Femur (tissue), 1 donor: ENCODE data around the gene NHERF1.

Experiments
- DNase-seq: peaks from one replicate; pipeline ENCODE4 v3.0.0-alpha.2; 2017

Gene NHERF1

GRCh38 chr17:74750327-74751069 lies 2.1 kb downstream of the NHERF1 start:
- DNase-seq: peak; percentile 18

DNA sequence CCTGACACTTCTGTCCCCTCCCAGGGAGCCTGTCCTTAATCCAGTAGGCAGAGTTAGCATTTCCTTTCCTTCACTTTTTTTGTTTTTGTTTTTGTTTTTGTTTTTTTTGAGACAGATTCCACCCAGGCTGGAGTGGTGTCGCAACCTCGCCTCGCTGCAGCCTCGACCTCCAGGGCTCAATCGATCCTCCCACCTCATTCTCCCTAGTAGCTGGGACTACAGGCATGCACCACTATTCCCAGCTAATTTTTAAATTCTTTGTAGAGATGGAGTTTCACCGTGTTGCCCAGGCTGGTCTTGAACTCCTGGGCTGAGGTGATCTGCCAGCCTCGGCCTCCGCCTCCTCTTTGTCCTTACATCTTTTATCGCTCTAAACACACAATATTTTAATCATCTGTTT lies 4.0 kb downstream of the NHERF1 start:
- no peak for DNase-seq

DNA sequence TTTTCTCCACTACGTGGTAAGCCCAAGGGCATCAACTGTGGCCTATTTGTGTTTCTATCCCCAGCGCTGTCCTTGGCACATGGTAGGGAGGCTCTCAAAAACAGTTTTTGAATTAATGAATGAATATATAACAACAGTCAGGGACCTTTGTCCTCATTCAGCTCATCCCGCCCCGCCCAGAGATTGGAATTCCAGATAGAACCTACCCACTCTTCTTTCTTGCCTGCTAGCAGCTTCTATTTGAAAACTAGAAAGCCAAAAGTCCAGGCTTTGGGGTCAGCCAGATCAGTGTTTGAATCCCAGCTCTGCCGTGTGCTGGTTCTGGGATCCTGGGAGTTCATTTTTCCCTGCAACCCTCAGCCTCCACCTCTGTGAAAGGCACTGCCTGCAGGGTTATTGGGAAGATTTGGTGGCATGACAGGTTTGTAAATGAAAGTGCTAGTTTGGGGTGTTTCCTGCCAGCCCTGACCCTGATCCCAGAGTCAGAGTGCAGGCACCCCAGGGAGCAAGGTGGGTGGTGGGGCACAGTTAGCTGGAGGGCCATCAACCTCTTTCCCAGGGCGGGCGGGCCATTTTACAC lies 4.5 kb downstream of the NHERF1 start:
- no peak for DNase-seq

- peak; percentile 12 for DNase-seq
Measured at GRCh38 chr17:74754832-74755231, 6.4 kb downstream of the NHERF1 start.

DNA sequence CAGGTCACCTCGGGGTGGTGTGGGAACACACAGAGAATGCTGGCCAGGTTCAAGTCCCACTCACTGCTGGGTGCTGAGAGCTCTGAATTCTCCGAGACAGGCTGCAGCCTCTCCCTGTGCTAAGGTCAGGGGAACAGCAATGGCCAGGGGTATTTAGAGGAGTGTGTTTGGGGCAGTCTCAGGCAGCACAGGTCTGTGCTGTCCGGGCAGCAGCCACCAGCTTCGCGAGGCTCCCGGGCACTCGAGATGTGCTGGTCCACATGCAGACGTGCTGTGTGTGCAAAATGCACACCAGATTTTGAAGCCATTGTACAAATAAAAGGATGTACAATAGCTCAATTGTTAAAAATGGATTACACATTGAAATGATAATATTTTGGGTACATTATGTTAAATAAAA lies 7.1 kb downstream of the NHERF1 start:
- DNase-seq: no peak

DNA sequence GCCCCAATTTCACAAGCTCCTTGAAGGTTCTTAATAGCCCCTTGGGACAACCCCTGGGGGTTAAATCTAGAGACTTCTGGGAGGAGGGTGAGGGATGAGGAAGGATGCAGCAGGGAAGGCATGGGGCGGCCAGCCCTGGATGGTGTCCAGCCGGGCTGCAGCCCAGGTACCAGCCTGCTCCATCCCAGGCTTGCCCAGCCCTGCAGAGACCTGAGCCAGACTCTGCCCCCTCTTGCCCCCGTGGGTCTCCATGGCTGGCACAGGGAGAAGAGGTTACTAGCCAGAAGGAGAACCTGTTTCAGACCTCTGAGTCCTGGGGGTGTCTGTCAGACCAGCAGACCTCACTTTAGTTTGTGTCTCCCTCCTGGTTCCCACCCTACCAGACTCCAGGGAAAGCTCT lies 8.5 kb downstream of the NHERF1 start:
- DNase-seq: peak; percentile 5

DNA sequence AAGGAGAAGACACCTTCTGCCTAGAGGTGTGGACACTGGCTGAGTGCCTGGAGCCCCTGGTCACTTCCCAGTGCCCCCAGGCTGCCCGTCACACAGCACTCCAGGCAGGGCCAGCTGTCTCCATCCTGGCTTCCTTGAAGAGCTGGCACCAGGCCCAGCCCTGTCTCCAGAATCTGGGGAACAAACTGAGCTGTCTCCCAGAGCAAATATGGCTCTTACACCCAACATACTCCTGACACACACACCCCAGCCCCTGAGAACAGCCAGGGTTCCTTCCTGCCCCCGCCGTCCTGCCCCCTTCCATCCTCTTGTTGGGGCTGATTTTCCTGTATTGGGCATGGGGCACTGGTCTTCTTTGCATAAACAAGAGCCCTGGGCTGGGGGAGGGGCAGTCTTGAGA lies 9.1 kb downstream of the NHERF1 start:
- DNase-seq: peak; percentile 33

DNA sequence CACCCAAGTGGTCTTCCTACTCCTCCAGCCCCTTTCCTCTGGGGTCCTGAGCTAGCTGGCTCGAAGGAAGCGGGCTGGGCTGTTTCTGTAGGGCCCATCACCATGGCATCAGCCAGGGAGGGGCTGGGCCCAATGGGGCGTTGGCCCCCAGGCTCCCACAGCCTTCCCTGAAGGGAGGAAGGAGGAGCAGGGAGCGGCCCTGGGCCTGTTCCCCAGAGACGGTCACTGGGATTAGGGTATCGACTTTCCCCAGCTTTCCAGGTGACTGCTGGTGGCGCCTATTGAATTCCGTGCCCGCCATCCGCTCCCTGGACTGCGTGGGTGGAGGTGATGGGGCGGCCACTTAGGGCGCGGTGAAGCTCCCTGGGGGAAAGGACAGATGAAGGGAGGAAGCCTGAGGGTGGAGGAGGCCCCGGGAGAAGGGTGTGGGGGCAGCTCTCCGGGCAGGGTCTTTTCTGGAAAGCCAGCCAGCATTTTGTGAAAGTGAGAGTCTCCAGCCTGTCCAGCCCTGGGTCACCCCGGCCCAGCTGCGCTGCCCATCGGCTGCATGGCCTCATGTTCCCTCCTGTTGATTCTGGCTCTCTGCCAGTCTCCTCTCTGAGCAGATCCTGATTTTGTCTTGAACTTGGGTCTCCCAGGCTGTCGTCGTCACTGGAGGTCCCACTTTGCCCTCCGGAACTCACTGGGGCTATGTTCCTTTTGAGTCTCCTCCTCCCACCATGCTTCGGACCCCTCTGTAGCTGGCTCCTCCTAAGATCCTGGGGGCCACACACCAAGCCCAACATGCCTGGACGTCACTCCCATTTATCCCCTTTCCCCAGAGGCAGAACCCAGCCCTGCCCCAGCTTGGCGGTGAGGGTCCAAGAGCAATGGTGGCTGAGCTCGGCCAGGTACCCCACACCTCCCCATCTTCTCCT lies 9.8 kb downstream of the NHERF1 start:
- DNase-seq: peak; percentile 27

DNA sequence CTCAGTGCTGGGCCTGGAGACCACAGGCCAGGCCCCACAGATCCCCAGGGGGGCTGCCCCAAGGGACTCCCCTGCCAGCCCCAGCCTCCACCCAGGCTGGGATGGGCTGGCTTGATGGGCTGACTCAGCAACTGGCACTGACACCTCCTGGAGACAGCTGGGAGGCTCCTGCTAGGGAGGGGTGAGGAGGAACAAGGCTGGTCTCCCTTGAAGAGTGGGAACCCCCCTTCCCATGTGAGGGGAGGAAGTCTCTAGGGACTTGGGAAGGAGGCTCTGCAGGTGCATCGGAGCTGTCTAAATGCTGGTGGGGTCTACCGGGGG lies 10.4 kb downstream of the NHERF1 start:
- DNase-seq: peak; percentile 56

GRCh38 chr17:74759243-74759801 lies 10.9 kb downstream of the NHERF1 start:
- DNase-seq: no peak

- DNase-seq: no peak
Measured at GRCh38 chr17:74759941-74760340, 11.5 kb downstream of the NHERF1 start.

DNA sequence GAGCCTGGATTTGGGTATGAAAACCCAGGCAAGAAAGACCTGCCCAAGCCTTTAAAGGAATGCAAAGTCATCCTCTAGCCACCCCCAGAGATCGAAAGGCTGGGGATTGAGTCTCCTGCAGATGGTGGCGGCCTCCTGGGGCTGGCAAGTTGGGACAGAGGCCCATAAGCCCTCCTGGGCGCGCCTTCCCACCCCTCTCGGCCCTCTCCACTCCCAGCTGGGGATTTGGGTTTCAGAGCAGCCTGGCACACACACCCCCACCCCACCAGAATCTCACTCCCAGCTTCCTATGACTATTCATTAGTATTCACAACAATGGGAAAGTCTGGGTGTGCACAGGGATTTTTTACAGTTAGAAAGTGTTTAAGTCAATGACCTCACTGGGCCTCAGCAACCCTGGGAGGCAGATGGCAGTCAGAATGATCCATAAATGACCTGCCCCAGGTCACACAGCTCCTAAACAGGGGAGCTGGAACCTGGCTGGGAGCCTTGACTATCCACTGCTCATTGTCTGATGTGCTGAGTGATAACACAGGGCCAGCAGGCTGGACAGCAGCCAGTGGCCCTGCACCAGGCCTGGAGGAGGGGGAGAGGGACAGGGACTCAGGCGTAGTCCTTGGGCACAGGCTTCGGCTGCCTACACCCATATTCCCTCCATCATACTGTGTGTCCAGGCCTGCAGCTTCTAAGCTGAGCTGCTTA lies 12.1 kb downstream of the NHERF1 start:
- DNase-seq: no peak

GRCh38 chr17:74761419-74761818 lies 13.0 kb downstream of the NHERF1 start:
- no peak for DNase-seq

GRCh38 chr17:74761931-74762330 lies 13.5 kb downstream of the NHERF1 start:
- no peak for DNase-seq

DNA sequence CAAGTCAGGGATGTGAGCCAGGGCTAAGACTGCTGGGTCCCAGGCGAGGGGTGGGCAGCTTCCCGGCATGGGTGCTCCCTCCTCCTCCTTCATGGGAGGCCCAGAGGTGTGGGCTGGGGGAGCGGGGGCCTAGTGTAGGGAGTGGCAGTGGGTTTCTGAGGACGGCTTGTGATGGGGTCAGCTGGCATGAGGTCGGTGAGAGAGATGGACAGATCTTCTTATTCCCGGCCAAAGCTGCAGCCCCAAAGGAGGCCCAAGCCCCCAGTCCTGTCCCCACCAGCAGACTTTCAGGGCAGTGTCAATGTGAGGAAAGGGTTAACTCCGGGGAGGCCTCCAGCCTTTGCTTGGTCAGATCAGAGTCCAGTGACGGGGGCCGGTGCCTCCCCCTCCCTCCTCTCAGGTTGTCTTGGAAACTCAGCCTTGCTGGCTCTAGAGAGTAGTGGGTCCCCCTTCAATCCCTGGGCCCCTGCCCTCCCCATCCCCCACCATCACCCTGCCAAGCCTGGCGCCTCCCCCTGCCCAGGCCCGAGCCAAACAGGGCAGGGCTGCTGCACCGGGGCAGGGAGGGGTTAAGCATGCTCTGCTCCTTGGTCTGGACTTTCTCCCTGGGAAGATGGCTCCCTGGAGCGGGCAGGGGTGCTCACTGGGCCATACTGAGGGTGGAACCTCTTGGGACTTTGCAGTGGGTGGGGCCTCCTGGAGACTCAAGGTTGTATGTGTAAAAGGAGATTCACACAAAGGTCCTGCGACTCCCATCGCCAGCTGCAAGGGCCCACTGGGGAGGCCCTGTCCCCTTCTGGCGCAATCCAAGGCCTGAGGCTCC lies 15.3 kb downstream of the NHERF1 start:
- peak; percentile 59 for DNase-seq

DNA sequence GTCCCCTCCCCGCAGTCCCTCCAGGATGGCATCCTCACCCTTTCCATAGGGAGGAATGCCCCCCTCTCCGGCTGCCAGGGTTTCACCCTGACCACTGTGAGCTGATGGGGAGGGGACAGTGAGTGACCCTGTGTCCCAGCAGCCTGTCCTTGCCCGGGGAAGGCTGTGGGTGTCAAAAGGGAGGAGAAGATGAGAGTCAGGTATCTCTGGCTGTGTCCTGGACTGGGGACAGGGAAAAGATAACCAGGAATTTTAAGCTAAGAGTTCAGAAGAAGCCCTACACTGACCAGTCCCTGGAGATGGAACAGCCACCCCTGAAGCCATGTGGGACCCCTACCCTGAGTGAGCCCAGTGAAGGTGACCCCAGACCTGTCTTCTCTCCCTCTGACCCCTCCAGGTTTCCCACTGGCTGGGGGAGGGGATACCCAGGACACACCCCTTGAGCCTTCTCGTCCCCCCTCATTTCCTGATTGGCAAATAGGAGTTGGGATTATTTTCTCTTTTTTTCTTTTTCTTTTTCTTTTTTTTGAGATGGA lies 16.4 kb downstream of the NHERF1 start:
- no peak for DNase-seq

GRCh38 chr17:74766413-74766812 lies 18.0 kb downstream of the NHERF1 start:
- no peak for DNase-seq

GRCh38 chr17:74767111-74767516 lies 18.7 kb downstream of the NHERF1 start:
- DNase-seq: no peak

DNA sequence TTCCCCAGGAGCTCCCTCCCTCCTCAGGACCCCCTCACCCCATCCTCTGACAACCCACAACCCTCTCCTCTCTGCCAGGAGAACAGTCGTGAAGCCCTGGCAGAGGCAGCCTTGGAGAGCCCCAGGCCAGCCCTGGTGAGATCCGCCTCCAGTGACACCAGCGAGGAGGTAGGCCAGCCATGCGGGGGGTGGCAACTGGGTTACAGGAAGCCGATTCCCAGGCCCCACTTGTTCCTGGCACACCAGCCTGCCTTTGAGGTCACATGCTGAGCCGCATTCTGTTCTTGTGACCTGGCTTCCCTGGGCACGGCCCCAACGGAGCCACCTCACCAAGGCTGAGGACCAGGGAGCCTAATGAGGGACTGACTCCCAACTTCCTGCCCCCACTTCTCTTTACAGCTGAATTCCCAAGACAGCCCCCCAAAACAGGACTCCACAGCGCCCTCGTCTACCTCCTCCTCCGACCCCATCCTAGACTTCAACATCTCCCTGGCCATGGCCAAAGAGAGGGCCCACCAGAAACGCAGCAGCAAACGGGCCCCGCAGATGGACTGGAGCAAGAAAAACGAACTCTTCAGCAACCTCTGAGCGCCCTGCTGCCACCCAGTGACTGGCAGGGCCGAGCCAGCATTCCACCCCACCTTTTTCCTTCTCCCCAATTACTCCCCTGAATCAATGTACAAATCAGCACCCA lies 19.8 kb downstream of the NHERF1 start:
- no peak for DNase-seq

GRCh38 chr17:74768763-74769114 lies 20.3 kb downstream of the NHERF1 start:
- DNase-seq: no peak

GRCh38 chr17:74769266-74769855 lies 20.9 kb downstream of the NHERF1 start:
- no peak for DNase-seq
